ENCODE results near the gene SFXN5.
A peak's percentile ranks its signal among the peaks of the same experiment; 100 is the strongest.

The SFXN5 gene

GRCh38 chr2:72993147-72993932, 78.2 kb downstream of the SFXN5 start:
- DNase-seq (ENCODE audit: low spot score), result peak; percentile 82

GRCh38 chr2:72992734-72993102, 78.8 kb downstream of the SFXN5 start:
- no peak for DNase-seq (ENCODE audit: low spot score)

- no peak for DNase-seq (ENCODE audit: low spot score)
Measured at GRCh38 chr2:72991980-72992733, 79.4 kb downstream of the SFXN5 start.

- no peak for DNase-seq (ENCODE audit: low spot score)
Measured at GRCh38 chr2:72991439-72991725, 80.1 kb downstream of the SFXN5 start.

- DNase-seq (ENCODE audit: low spot score), result no peak
Measured at GRCh38 chr2:72990695-72991438, 80.6 kb downstream of the SFXN5 start.

GRCh38 chr2:72989770-72990556, 81.5 kb downstream of the SFXN5 start:
- no peak for DNase-seq (ENCODE audit: low spot score)

GRCh38 chr2:72988726-72989273, 82.7 kb downstream of the SFXN5 start:
- DNase-seq (ENCODE audit: low spot score), result no peak

- no peak for DNase-seq (ENCODE audit: low spot score)
Measured at GRCh38 chr2:72988041-72988440, 83.5 kb downstream of the SFXN5 start.

GRCh38 chr2:72985891-72986683, 85.4 kb downstream of the SFXN5 start:
- DNase-seq (ENCODE audit: low spot score), result no peak

DNA sequence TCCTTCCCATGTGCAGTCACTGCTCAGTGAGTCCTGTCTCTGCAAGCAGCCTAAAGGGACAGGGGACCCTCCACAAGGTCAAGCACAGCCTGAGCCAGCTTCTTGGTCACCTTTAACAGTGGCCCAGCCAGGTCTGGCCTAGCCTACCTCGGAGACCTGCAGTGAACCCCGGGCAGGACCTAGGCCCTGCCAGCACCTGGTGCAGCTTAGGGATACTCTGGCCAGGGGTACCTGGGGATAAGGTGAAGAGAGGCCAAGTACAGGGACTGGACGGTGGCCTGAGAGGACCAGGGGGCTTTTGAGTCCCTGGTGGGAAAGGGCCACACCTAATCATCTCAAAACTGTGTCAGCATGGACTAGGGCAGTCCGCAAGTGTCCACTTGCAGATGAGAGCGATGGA, 86.4 kb downstream of the SFXN5 start:
- no peak for DNase-seq (ENCODE audit: low spot score)

GRCh38 chr2:72984172-72984671, 87.3 kb downstream of the SFXN5 start:
- no peak for DNase-seq (ENCODE audit: low spot score)

DNA sequence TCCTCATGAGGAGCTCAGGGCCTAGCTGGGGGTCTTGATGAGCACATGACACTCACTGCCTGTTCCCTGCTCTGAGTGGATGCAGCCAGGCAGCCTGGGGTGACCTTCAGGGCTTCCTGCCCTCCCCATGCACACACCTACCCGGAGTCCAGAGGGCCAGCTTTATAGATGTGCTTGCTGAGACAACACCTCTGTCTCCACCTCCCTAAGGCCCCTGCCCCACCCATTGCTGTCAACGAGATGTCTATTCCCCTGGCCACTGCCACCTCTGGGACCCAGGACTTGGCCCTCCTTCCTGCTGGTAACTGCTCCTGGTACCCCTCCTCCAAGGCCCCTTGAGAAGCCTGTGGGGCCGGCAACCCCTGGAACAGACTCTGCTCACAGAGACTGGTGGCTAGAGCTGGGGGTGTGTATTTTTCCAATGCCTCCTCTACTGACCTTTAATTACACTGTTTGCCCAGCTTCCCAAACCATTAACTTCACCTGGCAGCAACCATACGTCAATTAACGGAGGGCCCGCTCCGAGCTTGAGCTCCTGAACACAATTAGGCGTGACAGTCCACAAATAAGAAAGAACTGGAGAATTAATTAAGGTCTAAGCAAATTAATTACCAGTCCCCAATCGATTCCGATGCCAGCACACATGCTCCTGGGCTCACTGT, 87.9 kb downstream of the SFXN5 start:
- no peak for DNase-seq (ENCODE audit: low spot score)

- no peak for DNase-seq (ENCODE audit: low spot score)
Measured at GRCh38 chr2:72982781-72983499, 88.6 kb downstream of the SFXN5 start.

GRCh38 chr2:72982219-72982618, 89.3 kb downstream of the SFXN5 start:
- DNase-seq (ENCODE audit: low spot score), result no peak

GRCh38 chr2:72981536-72981935, 90.0 kb downstream of the SFXN5 start:
- no peak for DNase-seq (ENCODE audit: low spot score)

- DNase-seq (ENCODE audit: low spot score), result peak; percentile 27
Measured at GRCh38 chr2:72980535-72981217, 90.8 kb downstream of the SFXN5 start.

DNA sequence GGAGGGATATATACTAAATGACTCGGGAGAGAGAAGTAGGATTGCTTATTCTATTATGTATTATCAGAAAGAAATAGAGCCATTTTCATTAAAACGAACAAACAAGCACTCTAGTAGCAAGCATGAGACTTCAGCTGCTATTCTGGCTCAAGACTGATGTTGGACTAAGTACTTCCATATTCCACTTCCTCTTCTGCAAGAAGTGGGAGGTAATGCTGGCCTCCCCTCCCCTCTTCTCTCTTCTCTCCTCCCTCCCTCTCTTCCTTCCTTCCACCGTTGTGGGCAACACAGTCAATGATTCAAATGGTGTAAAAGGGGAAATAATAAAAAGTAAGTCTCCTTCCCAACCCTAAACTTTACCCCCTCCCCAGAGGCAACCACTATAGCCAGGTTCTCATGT, 91.6 kb downstream of the SFXN5 start:
- no peak for DNase-seq (ENCODE audit: low spot score)

- DNase-seq (ENCODE audit: low spot score), result no peak
Measured at GRCh38 chr2:72975017-72975416, 96.5 kb downstream of the SFXN5 start.

GRCh38 chr2:72974436-72974754, 97.1 kb downstream of the SFXN5 start:
- DNase-seq (ENCODE audit: low spot score), result no peak

All from GM03348 (cell line).